GM21390 (cell line): ENCODE measurements around the gene FSTL3.

Source experiments
- ATAC-seq: cut with Tn5 transposase; IDR thresholded peaks from one replicate; pipeline ENCODE4 v1.9.1; 2021; ENCODE audit not compliant: unreplicated experiment

FSTL3 gene

GRCh38 chr19:732148-733069, 56.2 kb downstream of the FSTL3 start:
- ATAC-seq, result no peak
